A673 (cell line): ENCODE data around the gene RELCH. TPM values are rescaled to one million over a fixed set of nuclear protein-coding genes. Genes with fewer than 3 reads are reported as not detected.

Experiments
- BruUV-seq: library from RNA; stranded (reverse); fragments of 400-500 nt; replicated peaks from 2 replicates; lab custom pipeline; 2021; lab: Mats Ljungman, UMichigan
- CTCF ChIA-PET: fragments of 300-600 bp; sonication (Branson Sonifier 250); formaldehyde crosslinking; loops from one replicate; lab custom pipeline; 2022; ENCODE audit warnings: antibody characterized with exemption; lab: Charles Lee
- POLR2A ChIA-PET: fragments of 300-600 bp; sonication (Branson Sonifier 250); formaldehyde crosslinking; loops from one replicate; lab custom pipeline; 2022; ENCODE audit warnings: antibody characterized with exemption; ENCODE audit not compliant: low non-redundant PET; lab: Charles Lee
- DNase-seq: peaks from one replicate; pipeline ENCODE4 v3.0.0-alpha.2; 2015; ENCODE audit warnings: low spot score
- H3K27ac ChIP-seq: fragments of 200-600 bp; sonication (generic); 2 replicates; pipeline ENCODE4 v1.5.1; 2016; ENCODE audit warnings: mixed run types, low read depth, mild to moderate bottlenecking, mixed read lengths, antibody characterized with exemption, low read length; ENCODE audit not compliant: poor library complexity, severe bottlenecking
- H3K27me3 ChIP-seq: fragments of 200-600 bp; sonication (generic); replicated peaks from 2 replicates; pipeline ENCODE4 v1.6.1; 2017; ENCODE audit warnings: mixed run types, low read depth, mild to moderate bottlenecking, mixed read lengths, antibody characterized with exemption, low read length; ENCODE audit not compliant: insufficient read depth, poor library complexity
- H3K36me3 ChIP-seq: fragments of 200-600 bp; sonication (generic); 2 replicates; pipeline ENCODE4 v1.6.1; 2016; ENCODE audit warnings: mixed run types, mild to moderate bottlenecking, mixed read lengths, antibody characterized with exemption, low read length; ENCODE audit not compliant: insufficient read depth, poor library complexity, severe bottlenecking
- H3K4me1 ChIP-seq: fragments of 200-600 bp; sonication (generic); 2 replicates; pipeline ENCODE4 v1.6.1; 2017; ENCODE audit warnings: mixed run types, mild to moderate bottlenecking, mixed read lengths, antibody characterized with exemption, low read length; ENCODE audit not compliant: insufficient read depth, poor library complexity, severe bottlenecking
- H3K4me3 ChIP-seq: fragments of 200-600 bp; sonication (generic); 2 replicates; pipeline ENCODE4 v1.5.1; 2016; ENCODE audit warnings: low read depth, mixed run types, mild to moderate bottlenecking, mixed read lengths, low read length; ENCODE audit not compliant: poor library complexity, severe bottlenecking
- H3K9me3 ChIP-seq: fragments of 200-600 bp; sonication (generic); 2 replicates; pipeline ENCODE4 v1.6.1; 2016; ENCODE audit warnings: mixed run types, low read depth, mild to moderate bottlenecking, mixed read lengths, antibody characterized with exemption, low read length; ENCODE audit not compliant: poor library complexity, severe bottlenecking
- CTCF ChIP-seq: fragments of 300-800, 200-600 bp; sonication (generic); conservative IDR thresholded peaks from 2 replicates; pipeline ENCODE4 v1.5.1; 2017; ENCODE audit warnings: low read depth, mild to moderate bottlenecking, antibody characterized with exemption, low read length, moderate library complexity, mixed read lengths
- EZH2 ChIP-seq: fragments of 200-600 bp; sonication (generic); IDR thresholded peaks from 2 replicates; pipeline ENCODE4 v1.6.1; 2017; ENCODE audit warnings: borderline replicate concordance, low read depth, mild to moderate bottlenecking, mixed read lengths, antibody characterized with exemption, low read length; ENCODE audit not compliant: poor library complexity, severe bottlenecking
- intact Hi-C: fragments of 100-400 bp; cut with micrococcal nuclease; formaldehyde crosslinking; loops from one replicate; pipeline ENCODE4 v1.10.0; 2022; ENCODE audit not compliant: unreplicated experiment
- total RNA-seq: library from RNA; stranded (reverse); gene quantifications from 2 replicates; pipeline ENCODE4 v1.2.3, GENCODE V29; 2021

RELCH gene
- total RNA-seq, 1 experiment from 2014 or later: 29.2 TPM

GRCh38 chr18:62262061-62262460 is 75.0 kb downstream of the RELCH start:
- BruUV-seq: no TSS peak
- TF ChIP-seq EZH2 (no peak), CTCF (no peak)
- intact Hi-C loops: loop anchor here (1.0 kb wide), 1 partner anchor 20 kb away; no protein-coding TSS in a partner anchor
- DNase-seq: no peak
- Histone ChIP-seq H3K27ac (no peak overlapping the region), H3K9me3 (no peaks in the 10 kb centered on the region), H3K36me3 (peaks cover 44% of the 10 kb centered on the region), H3K27me3 (no peaks in the 10 kb centered on the region), H3K4me1 (no peaks in the 10 kb centered on the region), H3K4me3 (no peak overlapping the region)
- POLR2A ChIA-PET: no interaction called here
- CTCF ChIA-PET: no interaction called here

- H3K36me3 ChIP-seq: peaks cover 27% of the 10 kb centered on the region
- H3K27ac ChIP-seq: no peak overlapping the region
- no TSS peak for BruUV-seq
- DNase-seq: no peak
- no peaks in the 10 kb centered on the region for H3K9me3 ChIP-seq
- no peak for TF ChIP-seq EZH2
- TF ChIP-seq CTCF: no peak
- CTCF ChIA-PET: no interaction called here
- intact Hi-C loops: no loop called here
- no peaks in the 10 kb centered on the region for H3K27me3 ChIP-seq
- H3K4me3 ChIP-seq: no peak overlapping the region
- no peaks in the 10 kb centered on the region for H3K4me1 ChIP-seq
- POLR2A ChIA-PET: no interaction called here
These were observed 77.9 kb downstream of the RELCH start for GRCh38 chr18:62264984-62265383.

GRCh38 chr18:62277045-62277444 is 90.0 kb downstream of the RELCH start:
- no peaks in the 10 kb centered on the region for H3K36me3 ChIP-seq
- CTCF ChIA-PET: no interaction called here
- no peak for DNase-seq
- no peaks in the 10 kb centered on the region for H3K9me3 ChIP-seq
- H3K27ac ChIP-seq: no peak overlapping the region
- intact Hi-C loops: no loop called here
- POLR2A ChIA-PET: no interaction called here
- BruUV-seq: no TSS peak
- no peak for TF ChIP-seq EZH2
- no peak for TF ChIP-seq CTCF
- H3K27me3 ChIP-seq: no peaks in the 10 kb centered on the region
- no peak overlapping the region for H3K4me3 ChIP-seq
- H3K4me1 ChIP-seq: peaks cover 5% of the 10 kb centered on the region
